Cardiac muscle cell (in vitro differentiated cells and primary cell): Measurements from ENCODE around the gene RIPK3. TPM values are rescaled to one million over a fixed set of nuclear protein-coding genes. Genes with fewer than 3 reads are reported as not detected.
"Not testable (repeated sequence)": the region's sequence is repeated elsewhere in the genome, so short reads cannot be mapped to it uniquely, and the experiment has no call there.

ENCODE experiments used
- DNase-seq, 2 donors: peaks; one replicate each; pipeline versions ENCODE4 v3.0.0 to v3.0.0-alpha.2; 2010 to 2017; ENCODE audit warnings: low read depth in 1 of 2, low spot score in 1 of 2
- H3K27ac ChIP-seq: fragments of 200-600 bp; sonication (generic); 2 replicates; pipeline ENCODE4 v1.5.1; 2016
- H3K27me3 ChIP-seq: fragments of 200-600 bp; sonication (generic); 2 replicates; pipeline ENCODE4 v1.6.0; 2016; ENCODE audit warnings: control low read depth
- H3K36me3 ChIP-seq: fragments of 200-600 bp; sonication (generic); 2 replicates; pipeline ENCODE4 v1.5.1; 2016; ENCODE audit warnings: control low read depth
- H3K4me1 ChIP-seq: fragments of 200-600 bp; sonication (generic); 2 replicates; pipeline ENCODE4 v1.8.1; 2017; ENCODE audit warnings: low read depth, mild to moderate bottlenecking, mixed run types
- H3K4me3 ChIP-seq: fragments of 200-600 bp; sonication (generic); 2 replicates; pipeline ENCODE4 v1.5.1; 2016; ENCODE audit warnings: mild to moderate bottlenecking
- H3K9me3 ChIP-seq: fragments of 200-600 bp; sonication (generic); 2 replicates; pipeline ENCODE4 v1.5.1; 2017; ENCODE audit warnings: low read depth, mild to moderate bottlenecking, control low read depth
- CTCF ChIP-seq: IDR thresholded peaks from 2 replicates; pipeline ENCODE4 v1.5.1; 2012; ENCODE audit warnings: low read depth, mild to moderate bottlenecking, low read length
- polyA plus RNA-seq: library from polyadenylated mRNA; unstranded; fragments of >200 nt; fragmentation: Nextera tagmentation; extraction: Ambion mirVana; gene quantifications from 2 replicates; pipeline ENCODE4 v1.2.1, GENCODE V29; 2016
- total RNA-seq: library from RNA; depleted of rRNA; stranded (reverse); fragments of >200 nt; gene quantifications from 2 replicates; pipeline ENCODE4 v1.2.3, GENCODE V29; 2016

Gene RIPK3
- total and polyA plus RNA-seq, 2 experiments from 2014 or later: 0.24 TPM; not detected in 1

GRCh38 chr14:24372701-24373416 lies 33.1 kb upstream of the RIPK3 start:
- Histone ChIP-seq H3K27me3 (no peaks in the 10 kb centered on the region), H3K36me3 (peaks cover 14% of the 10 kb centered on the region), H3K27ac (no peak overlapping the region), H3K9me3 (no peaks in the 10 kb centered on the region), H3K4me1 (no peaks in the 10 kb centered on the region), H3K4me3 (no peak overlapping the region)
- peak in 1 of 2 donors; percentile 77 for DNase-seq
- no peak for TF ChIP-seq CTCF

- H3K4me1 ChIP-seq, H3K27me3 ChIP-seq, H3K4me3 ChIP-seq, H3K27ac ChIP-seq, DNase-seq, H3K9me3 ChIP-seq: not testable (repeated sequence)
- H3K36me3 ChIP-seq: peaks cover 14% of the 10 kb centered on the region
Observed at GRCh38 chr14:24371605-24372004, 31.8 kb upstream of the RIPK3 start.

- H3K4me1 ChIP-seq: peaks cover 5% of the 10 kb centered on the region
- TF ChIP-seq CTCF: no peak
- peak in 1 of 2 donors; percentile 23 for DNase-seq
Observed at GRCh38 chr14:24370748-24371147, 31.0 kb upstream of the RIPK3 start.

GRCh38 chr14:24369907-24370687 lies 30.3 kb upstream of the RIPK3 start:
- Histone ChIP-seq H3K36me3 (peaks cover 14% of the 10 kb centered on the region), H3K4me1 (peaks cover 5% of the 10 kb centered on the region), H3K9me3 (no peaks in the 10 kb centered on the region), H3K27me3 (no peaks in the 10 kb centered on the region), H3K4me3 (no peak overlapping the region), H3K27ac (no peak overlapping the region)
- TF ChIP-seq CTCF: no peak
- no peak for DNase-seq

More at GRCh38 chr14:24370748-24371147, 31.0 kb upstream of the RIPK3 start:
- Histone ChIP-seq H3K36me3 (peaks cover 14% of the 10 kb centered on the region), H3K27ac (no peak overlapping the region), H3K9me3 (no peaks in the 10 kb centered on the region), H3K27me3 (no peaks in the 10 kb centered on the region), H3K4me3 (no peak overlapping the region)

GRCh38 chr14:24369463-24369862 lies 29.7 kb upstream of the RIPK3 start:
- H3K9me3 ChIP-seq: no peaks in the 10 kb centered on the region
- DNase-seq: no peak
- no peaks in the 10 kb centered on the region for H3K27me3 ChIP-seq
- H3K4me1 ChIP-seq: peaks cover 5% of the 10 kb centered on the region
- peaks cover 11% of the 10 kb centered on the region for H3K36me3 ChIP-seq
- TF ChIP-seq CTCF: no peak
- H3K27ac ChIP-seq: no peak overlapping the region
- H3K4me3 ChIP-seq: no peak overlapping the region
